GM10266 (cell line): ENCODE results near the gene FAM240B.

Source experiments
- DNase-seq: peaks from one replicate; pipeline ENCODE4 v3.0.0; 2012; ENCODE audit errors: extremely low spot score
- CTCF ChIP-seq: IDR thresholded peaks from 2 replicates; pipeline ENCODE4 v1.5.1; 2012; ENCODE audit warnings: mild to moderate bottlenecking, low read depth; ENCODE audit not compliant: control insufficient read depth, insufficient read depth; ENCODE audit errors: missing control alignments

The FAM240B gene

GRCh38 chr9:38689678-38690077 lies 30.3 kb downstream of the FAM240B start:
- DNase-seq: no peak
- TF ChIP-seq CTCF: no peak

- TF ChIP-seq CTCF: no peak
- no peak for DNase-seq
These were observed 31.9 kb downstream of the FAM240B start for GRCh38 chr9:38687992-38688391.

GRCh38 chr9:38687389-38687842 lies 32.5 kb downstream of the FAM240B start:
- DNase-seq: peak; percentile 27
- TF ChIP-seq CTCF: no peak

- no peak for DNase-seq
- TF ChIP-seq CTCF: no peak
These were observed 33.0 kb downstream of the FAM240B start for GRCh38 chr9:38686933-38687332.

- TF ChIP-seq CTCF: no peak
- DNase-seq: no peak
These were observed 34.4 kb downstream of the FAM240B start for GRCh38 chr9:38685535-38685934.

- no peak for TF ChIP-seq CTCF
These were observed 36.6 kb downstream of the FAM240B start for GRCh38 chr9:38683336-38683735.

GRCh38 chr9:38682713-38683112 lies 37.2 kb downstream of the FAM240B start:
- no peak for TF ChIP-seq CTCF
- no peak for DNase-seq

More at GRCh38 chr9:38683336-38683735, 36.6 kb downstream of the FAM240B start:
- no peak for DNase-seq
